NCI-H82 (cell line): ENCODE measurements around the gene CALD1.

Source experiments
- DNase-seq: peaks from one replicate; lab custom pipeline; 2025; lab: John Stamatoyannopoulos, UW

Gene CALD1

GRCh38 chr7:134778941-134779740, at the start of gene CALD1:
CALD1 (plus strand) TSS chr7:134779634; CDS start chr7:134867734, 88,100 bp downstream.
- peak; percentile 42 for DNase-seq

GRCh38 chr7:134729895-134730294, 49.5 kb upstream of the CALD1 start:
- no peak for DNase-seq

- no peak for DNase-seq
Observed at GRCh38 chr7:134730411-134730829, 49.0 kb upstream of the CALD1 start.

GRCh38 chr7:134731616-134732015, 47.8 kb upstream of the CALD1 start:
- no peak for DNase-seq

DNA sequence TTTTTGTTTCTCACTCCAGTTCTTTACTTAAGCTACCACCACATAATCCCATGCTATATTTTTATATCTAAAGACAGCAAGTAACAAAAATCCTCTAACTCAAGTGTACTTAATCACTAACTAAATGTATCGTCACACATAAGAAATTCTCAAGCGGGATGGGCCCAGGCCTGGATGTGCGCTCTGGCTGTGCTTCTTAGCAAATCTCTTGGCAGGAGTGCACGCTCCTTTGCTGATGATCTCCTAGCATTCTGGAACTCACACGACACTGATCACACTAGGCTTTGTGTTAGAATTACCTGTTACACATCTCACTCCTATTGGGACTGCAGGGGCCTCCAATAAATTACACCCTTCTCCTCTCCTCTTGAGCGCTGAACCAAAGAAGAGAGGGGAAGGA, 46.7 kb upstream of the CALD1 start:
- no peak for DNase-seq

DNA sequence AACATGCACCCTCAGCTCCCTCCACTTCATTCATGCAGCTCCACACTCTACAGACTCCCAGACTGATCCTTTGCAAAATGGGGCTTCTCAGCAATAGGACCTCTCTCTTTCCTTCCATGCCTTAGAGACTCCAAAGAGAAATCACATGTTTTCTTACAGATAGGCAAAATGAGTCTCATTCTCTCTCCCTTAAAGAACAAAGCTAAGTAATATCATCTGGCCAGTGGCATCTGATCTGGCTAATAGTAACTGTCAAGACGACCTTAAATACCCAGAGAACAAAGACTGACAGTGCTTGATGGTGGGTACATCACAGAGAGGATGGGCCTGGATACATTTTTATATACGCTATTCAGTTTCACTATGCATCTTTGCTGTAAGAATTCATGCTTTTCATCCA, 43.1 kb upstream of the CALD1 start:
- DNase-seq: no peak

DNA sequence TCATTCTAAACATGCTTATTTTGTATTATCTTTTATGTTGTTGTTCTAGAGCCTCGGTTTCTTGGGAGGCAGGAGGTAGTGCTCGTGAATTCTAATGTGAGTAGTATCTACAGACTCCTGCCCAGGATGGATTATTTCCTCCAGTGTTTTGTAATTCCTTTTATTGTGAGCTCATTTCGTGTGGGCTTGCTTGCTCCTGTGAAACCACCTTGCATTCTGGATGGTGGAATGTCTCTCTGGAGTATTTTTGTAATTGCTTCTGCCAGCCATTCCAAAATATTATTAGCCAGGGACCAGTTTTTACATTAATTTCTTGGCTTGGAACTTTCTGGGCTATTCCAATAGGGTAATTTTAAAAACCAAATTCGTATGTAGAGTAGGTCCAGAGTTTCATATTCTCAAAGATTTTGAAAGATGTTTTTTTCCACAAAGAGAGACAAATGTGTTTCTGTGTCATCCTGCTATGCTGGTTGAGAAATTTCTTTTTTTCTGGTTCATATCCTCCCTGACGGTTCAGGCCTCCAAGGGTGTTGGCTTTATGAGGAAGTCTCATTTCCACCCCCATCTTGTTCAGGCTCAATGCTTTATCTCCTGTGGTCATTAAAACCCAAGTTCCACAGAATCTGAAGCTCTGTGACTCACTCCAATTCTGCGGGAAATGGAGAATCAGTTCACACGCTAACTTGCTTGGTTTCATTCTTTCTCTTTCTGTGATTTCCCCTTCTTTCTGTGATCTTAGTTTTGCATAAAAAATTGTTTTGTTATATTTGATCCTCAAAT, 41.7 kb upstream of the CALD1 start:
- no peak for DNase-seq

- DNase-seq: peak; percentile 23
Observed at GRCh38 chr7:134739362-134739761, 40.1 kb upstream of the CALD1 start.

- DNase-seq: no peak
Observed at GRCh38 chr7:134740376-134740775, 39.1 kb upstream of the CALD1 start.

- DNase-seq: no peak
Observed at GRCh38 chr7:134741907-134742635, 37.4 kb upstream of the CALD1 start.

GRCh38 chr7:134742688-134743350, 36.6 kb upstream of the CALD1 start:
- no peak for DNase-seq

DNA sequence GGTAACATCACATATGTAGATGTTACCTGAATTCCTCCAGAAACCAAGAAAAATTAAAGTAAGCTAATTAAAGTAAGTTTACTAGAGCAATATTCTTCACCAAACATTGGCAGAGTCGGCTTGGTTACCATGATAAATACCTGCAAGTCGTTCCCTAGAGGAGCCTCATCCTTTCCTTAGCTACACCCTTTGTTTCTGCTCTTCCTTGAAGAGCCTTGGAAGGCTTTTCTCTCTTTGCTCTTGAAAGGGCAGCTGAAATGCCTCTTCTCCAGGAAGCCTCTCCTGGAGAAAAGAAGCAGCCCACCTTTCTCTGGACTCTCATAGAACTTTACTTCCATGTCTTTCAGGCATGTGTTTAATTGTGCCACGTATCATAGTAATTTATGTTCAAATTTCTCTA, 34.9 kb upstream of the CALD1 start:
- no peak for DNase-seq

- DNase-seq: no peak
Observed at GRCh38 chr7:134747326-134747725, 32.1 kb upstream of the CALD1 start.

GRCh38 chr7:134750083-134751062, 29.1 kb upstream of the CALD1 start:
- DNase-seq: peak; percentile 64

DNA sequence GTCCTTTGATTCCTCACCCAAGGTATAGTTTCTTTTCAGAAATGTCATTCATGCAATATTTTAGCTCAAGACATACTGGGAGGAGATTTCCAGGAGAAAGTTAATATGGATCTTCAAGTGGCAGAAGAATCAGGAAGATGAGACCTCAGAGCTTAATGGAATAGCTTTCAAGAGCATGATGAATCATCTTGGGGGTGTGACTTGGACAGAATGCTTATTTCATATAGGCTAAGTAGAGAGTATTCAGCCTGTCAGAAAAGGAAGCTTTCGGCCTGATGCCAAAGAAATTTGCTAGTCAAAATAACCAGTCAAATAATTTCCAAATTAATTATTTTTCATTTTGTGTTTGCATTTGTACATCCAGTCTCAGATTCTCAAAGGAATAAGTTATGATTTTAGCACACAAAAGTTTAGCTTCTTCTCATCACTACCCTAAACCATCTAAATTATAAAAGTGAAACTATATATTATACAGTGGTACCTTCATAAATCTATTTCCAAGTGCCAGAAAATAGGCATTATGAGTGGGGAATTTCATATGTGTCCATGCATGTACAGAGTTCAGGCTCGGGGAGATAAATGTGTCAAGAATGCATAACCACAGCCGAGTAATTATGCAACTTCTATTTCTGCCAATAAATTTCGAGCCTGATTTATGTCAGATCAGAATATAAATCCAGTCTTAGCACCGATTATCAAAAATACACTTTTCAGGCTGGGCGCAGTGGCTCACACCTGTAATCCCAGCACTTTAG, 27.3 kb upstream of the CALD1 start:
- DNase-seq: no peak

- DNase-seq: peak; percentile 12
Observed at GRCh38 chr7:134755422-134756022, 23.9 kb upstream of the CALD1 start.

DNA sequence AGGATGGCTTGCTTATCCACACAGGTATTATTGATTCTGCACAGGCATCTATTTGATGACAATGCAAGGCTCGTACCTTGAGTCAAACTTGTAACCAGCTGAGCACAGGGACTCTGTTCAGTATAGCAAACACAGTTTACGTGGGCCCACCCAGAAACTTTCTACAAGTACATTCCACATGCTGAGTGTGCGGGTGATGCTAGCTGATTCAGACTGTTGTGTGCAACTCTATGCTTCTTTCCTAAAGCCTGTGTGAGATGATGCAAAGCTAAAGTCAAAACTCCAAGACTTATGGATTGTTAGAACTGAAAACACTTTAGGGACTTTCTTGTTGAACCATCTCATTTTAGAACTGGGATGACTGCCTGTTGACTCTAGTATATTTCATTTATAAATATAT, 21.5 kb upstream of the CALD1 start:
- no peak for DNase-seq

- no peak for DNase-seq
Observed at GRCh38 chr7:134758981-134759380, 20.5 kb upstream of the CALD1 start.

DNA sequence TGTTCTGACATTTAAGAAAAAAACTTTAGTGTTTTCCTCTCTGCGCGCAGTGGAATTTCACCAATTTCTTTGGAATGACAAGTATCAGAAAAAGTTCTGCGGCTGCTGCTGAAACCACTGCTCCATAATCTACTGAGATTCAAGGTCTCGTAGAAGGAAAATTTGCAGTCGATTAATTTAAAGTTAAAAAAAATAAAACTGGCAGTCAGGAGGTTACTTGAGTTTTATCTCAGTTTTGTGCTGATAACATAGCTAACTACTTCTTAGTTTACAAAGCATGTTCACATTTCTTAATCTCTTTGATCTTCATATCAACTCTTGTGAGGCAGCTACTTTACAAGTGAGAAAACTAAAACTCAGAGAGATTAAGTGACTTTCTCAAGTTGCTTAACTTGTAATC, 18.2 kb upstream of the CALD1 start:
- no peak for DNase-seq

DNA sequence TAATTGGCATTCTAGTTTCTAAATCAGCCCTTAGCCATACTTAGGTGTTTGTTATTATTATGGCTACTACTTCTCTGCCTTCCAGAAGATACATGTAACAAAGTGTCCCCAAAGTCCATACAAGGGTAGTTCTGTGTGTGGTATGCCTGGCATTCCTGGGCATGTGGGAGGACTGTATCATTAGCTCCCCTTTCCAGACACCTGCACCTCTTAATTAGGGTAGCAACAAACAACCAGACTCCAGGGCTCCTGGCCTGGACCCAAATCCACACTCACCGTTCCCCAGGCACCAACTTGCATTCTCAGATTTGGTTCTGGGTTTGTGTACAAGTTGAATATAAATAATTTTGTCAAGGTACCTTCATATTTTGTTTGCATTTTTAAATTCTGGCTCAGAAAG, 15.5 kb upstream of the CALD1 start:
- no peak for DNase-seq
